Immature natural killer cell (primary cell): ENCODE results near the gene ORC4. TPM values are rescaled to one million over a fixed set of nuclear protein-coding genes. Genes with fewer than 3 reads are reported as not detected.
A peak's percentile ranks its signal among the peaks of the same experiment; 100 is the strongest.

Source experiments
- DNase-seq, 3 donors: peaks; one replicate each; pipeline ENCODE4 v3.0.0; 2022; ENCODE audit warnings: mixed read lengths in 1 of 3
- H3K27ac Mint-ChIP-seq, 6 donors: one replicate each; pipeline ENCODE4 v1.8.0; 2020; ENCODE audit warnings: mixed read lengths in 6 of 6, mild to moderate bottlenecking in 5 of 6, inconsistent platforms in 4 of 6, moderate library complexity in 3 of 6
- H3K27me3 Mint-ChIP-seq, 3 donors: one replicate each; pipeline ENCODE4 v1.8.0; 2020 to 2021; ENCODE audit warnings: low read depth in 3 of 3, mild to moderate bottlenecking in 3 of 3, mixed read lengths in 3 of 3, moderate library complexity in 3 of 3, inconsistent platforms in 1 of 3
- H3K36me3 Mint-ChIP-seq, 3 donors: one replicate each; pipeline ENCODE4 v1.8.0; 2020; ENCODE audit warnings: mixed read lengths in 3 of 3, inconsistent platforms in 2 of 3, mild to moderate bottlenecking in 2 of 3
- H3K4me1 Mint-ChIP-seq, 2 donors: one replicate each; pipeline ENCODE4 v1.8.0; 2020; ENCODE audit warnings: inconsistent platforms in 2 of 2, mild to moderate bottlenecking in 2 of 2, mixed read lengths in 2 of 2, moderate library complexity in 1 of 2
- H3K4me3 Mint-ChIP-seq, 5 donors: one replicate each; pipeline ENCODE4 v1.8.0; 2020; ENCODE audit warnings: mild to moderate bottlenecking in 5 of 5, mixed read lengths in 5 of 5, inconsistent platforms in 3 of 5, moderate library complexity in 3 of 5
- H3K9me3 Mint-ChIP-seq, 6 donors: one replicate each; pipeline ENCODE4 v1.8.0; 2020; ENCODE audit warnings: mild to moderate bottlenecking in 6 of 6, mixed read lengths in 6 of 6, inconsistent platforms in 4 of 6, moderate library complexity in 3 of 6
- polyA plus RNA-seq, 3 donors: library from polyadenylated mRNA; unstranded; fragments of 300-500 nt; fragmentation: Illumina TruSeq; gene quantifications; one replicate each; pipeline ENCODE4 v1.2.3, GENCODE V29; 2021

The ORC4 gene
- polyA plus RNA-seq, 3 donors from 2014 or later = 26.5 to 57.3 (median 52.3) TPM

DNA sequence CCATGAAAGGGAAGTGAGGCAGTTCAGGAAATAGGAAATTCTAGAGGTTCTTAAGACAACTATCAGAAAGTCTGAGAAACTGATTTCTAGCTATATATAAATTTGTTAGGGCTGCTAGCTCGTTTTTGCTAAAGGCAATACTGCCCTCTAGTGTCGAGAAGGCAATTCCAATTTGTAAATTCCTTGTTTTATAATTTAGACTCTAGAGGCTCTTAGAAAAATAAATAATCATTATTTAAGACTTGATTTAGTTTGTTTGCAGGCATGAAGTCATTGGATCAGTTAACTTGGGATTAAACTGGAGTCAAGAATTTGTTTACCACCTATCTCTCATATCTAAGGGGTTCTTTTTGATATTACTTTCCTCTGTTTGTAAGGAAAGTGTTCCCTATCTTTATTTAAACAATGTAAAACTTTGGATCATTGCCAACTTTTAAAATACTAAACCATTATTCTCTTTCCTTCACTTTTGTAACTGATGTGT, 109.5 kb downstream of the ORC4 start:
- Mint-ChIP-seq H3K27me3 (peaks cover 0 to 2% (median 0%) of the 10 kb centered on the region in 3 donors), H3K27ac (no peak overlapping the region), H3K4me3 (no peak overlapping the region), H3K36me3 (peaks cover 0 to 12% (median 7%) of the 10 kb centered on the region in 3 donors), H3K4me1 (peaks cover 0 to 13% of the 10 kb centered on the region in 2 donors), H3K9me3 (no peaks in the 10 kb centered on the region)
- peak; percentile 35 to 52 (median 50) for DNase-seq

DNA sequence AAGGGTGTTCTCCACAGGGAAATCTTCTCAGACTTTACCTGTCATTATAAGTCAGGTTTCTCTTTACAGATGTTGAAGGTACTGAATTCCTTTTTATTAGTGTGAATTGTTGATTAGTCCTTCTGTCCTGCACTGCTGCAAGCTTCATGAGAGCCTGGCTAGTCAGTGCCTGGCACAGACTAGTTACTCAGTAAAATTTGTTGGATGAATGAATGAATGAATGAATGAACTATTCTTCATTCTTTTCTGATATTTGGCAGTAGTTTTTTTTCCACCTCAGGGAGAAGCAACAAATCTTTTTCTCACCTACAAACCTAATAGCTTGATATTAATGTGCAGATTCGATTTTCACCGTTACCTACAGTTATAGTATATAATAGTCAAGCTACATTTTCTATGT, 111.4 kb downstream of the ORC4 start:
- Mint-ChIP-seq H3K4me1 (peaks cover 0 to 13% of the 10 kb centered on the region in 2 donors), H3K4me3 (no peak overlapping the region), H3K27ac (no peak overlapping the region), H3K9me3 (no peaks in the 10 kb centered on the region), H3K36me3 (peaks cover 0 to 12% (median 3%) of the 10 kb centered on the region in 3 donors), H3K27me3 (peaks cover 0 to 2% (median 0%) of the 10 kb centered on the region in 3 donors)
- DNase-seq = no peak

DNA sequence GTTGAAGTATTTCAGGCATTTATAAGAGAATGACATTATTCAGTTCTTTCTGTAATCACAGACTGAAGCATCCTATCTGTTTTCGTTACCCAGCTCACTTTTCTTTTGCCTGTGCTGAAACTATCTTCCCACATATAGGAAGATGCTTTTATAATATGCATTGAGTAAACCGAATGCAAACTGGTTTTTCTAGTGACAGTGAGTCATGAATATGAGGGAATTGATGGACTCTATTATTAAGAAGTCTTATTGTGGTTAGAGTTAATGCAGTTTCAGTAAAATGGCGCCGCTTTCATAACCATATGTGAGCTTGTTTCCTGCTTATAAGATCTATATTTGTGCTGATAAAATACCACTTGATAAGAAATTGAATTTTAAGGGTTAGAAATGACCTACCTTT, 116.5 kb downstream of the ORC4 start:
- DNase-seq = no peak
- H3K36me3 Mint-ChIP-seq = peaks cover 4 to 28% (median 13%) of the 10 kb centered on the region in 3 donors
- H3K4me1 Mint-ChIP-seq = no peaks in the 10 kb centered on the region
- no peaks in the 10 kb centered on the region for H3K9me3 Mint-ChIP-seq
- H3K27me3 Mint-ChIP-seq = peaks cover 0 to 2% (median 0%) of the 10 kb centered on the region in 3 donors
- no peak overlapping the region for H3K4me3 Mint-ChIP-seq
- no peak overlapping the region for H3K27ac Mint-ChIP-seq

DNA sequence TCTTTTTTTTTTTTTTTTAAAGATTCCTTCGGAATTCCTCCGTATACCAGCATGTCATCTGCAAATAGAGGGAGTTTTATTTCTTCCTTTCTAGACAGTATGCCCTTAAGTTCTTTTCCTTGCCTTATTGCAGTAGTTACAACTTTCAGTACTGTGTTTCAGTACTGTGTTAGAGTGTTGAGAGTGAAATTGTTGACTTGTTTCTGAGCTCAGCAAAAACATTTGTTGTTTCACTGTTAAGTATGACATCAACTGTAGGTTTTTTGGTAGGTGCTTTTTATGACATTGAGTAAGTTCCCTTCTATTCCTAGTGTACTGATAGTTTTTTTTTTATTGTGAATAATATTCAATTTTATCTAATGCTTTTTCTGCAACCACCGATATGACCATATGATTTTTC, 131.9 kb downstream of the ORC4 start:
- no peak overlapping the region for H3K4me3 Mint-ChIP-seq
- no peaks in the 10 kb centered on the region for H3K36me3 Mint-ChIP-seq
- no peak overlapping the region for H3K27ac Mint-ChIP-seq
- H3K9me3 Mint-ChIP-seq = no peaks in the 10 kb centered on the region
- DNase-seq = no peak
- H3K27me3 Mint-ChIP-seq = peaks cover 0 to 2% (median 0%) of the 10 kb centered on the region in 3 donors
- H3K4me1 Mint-ChIP-seq = peaks cover 19 to 32% of the 10 kb centered on the region in 2 donors

DNA sequence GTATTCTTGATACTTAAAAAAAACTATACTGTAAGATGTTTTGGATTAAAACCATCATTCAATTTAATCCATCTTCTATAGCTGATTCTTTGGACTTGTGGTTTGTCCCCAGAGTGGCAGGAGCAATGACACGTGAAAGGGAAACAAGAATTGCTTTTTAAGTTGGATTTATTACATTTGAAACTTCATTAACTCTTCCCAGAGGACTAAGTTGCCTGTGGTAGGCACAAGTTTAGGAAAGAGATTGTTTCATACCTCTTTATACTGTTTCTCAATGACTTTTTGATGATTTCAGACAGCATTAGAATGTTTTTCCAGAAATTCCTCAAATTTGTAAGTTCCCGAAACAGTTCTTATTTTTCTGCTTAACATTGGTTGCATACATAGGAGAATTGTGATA, 134.4 kb downstream of the ORC4 start:
- peaks cover 0 to 2% (median 0%) of the 10 kb centered on the region in 3 donors for H3K27me3 Mint-ChIP-seq
- no peak overlapping the region for H3K4me3 Mint-ChIP-seq
- no peaks in the 10 kb centered on the region for H3K9me3 Mint-ChIP-seq
- no peaks in the 10 kb centered on the region for H3K36me3 Mint-ChIP-seq
- H3K27ac Mint-ChIP-seq = no peak overlapping the region
- DNase-seq = no peak
- peaks cover 21 to 40% of the 10 kb centered on the region in 2 donors for H3K4me1 Mint-ChIP-seq

DNA sequence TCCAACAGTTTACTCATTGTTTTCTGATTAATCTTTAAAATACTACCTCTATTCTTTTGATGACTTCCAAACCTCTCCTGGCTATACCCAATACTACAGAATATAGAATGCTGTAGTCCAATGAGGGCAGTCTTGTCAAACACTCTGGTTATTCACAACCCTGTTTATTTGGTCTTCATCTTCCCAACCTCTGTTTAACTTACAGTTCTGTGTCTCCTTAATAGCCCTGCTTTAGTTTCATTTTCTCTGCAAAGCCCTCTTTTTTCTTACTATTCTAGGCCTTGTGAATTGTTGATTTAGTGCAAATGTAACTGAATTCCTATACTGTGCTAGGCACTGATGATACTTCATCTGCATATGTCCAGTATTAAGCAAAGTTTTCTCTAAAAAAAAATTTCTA, 135.7 kb downstream of the ORC4 start:
- Mint-ChIP-seq H3K27ac (peak overlapping the region in 1 of 6 donors; percentile 50), H3K4me3 (peak overlapping the region in 4 of 5 donors; percentile 2 to 60 (median 16))

DNA sequence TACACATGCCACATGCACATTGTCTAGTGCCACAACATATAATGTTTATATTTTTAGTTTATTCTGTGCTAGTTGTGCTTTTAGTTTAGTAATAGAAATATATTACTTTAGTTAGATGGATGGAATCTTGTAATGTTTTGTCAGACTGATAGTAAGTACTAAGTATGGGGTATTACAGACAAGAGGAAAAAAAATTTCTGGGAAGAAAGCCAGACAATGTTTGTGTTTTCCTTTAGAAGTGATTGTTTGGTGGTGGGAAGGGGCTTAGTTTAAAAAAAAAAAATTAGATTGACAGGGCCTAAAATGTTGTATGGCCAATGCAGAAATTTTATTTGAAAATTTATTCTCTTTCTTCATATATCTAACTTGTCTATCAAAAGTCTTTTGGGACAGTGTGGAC, 137.9 kb downstream of the ORC4 start:
- Mint-ChIP-seq H3K4me1 (peaks cover 29 to 45% of the 10 kb centered on the region in 2 donors), H3K27me3 (peaks cover 0 to 2% (median 0%) of the 10 kb centered on the region in 3 donors)
- DNase-seq = no peak

More for the DNA sequence above, 135.7 kb downstream of the ORC4 start:
- H3K27me3 Mint-ChIP-seq = peaks cover 0 to 2% (median 0%) of the 10 kb centered on the region in 3 donors
- no peaks in the 10 kb centered on the region for H3K36me3 Mint-ChIP-seq
- H3K4me1 Mint-ChIP-seq = peaks cover 26 to 43% of the 10 kb centered on the region in 2 donors
- no peaks in the 10 kb centered on the region for H3K9me3 Mint-ChIP-seq
- DNase-seq = peak in 1 of 3 donors; percentile 5

More for the DNA sequence above, 137.9 kb downstream of the ORC4 start:
- Mint-ChIP-seq H3K27ac (no peak overlapping the region), H3K36me3 (no peaks in the 10 kb centered on the region), H3K9me3 (no peaks in the 10 kb centered on the region), H3K4me3 (no peak overlapping the region)

Other genes starting within 250 kb of the ORC4 start
- 1 to 10 TPM; 6.2 to 7.3 (median 6.5) TPM for gene ACVR2A, start 175.7 kb downstream of the ORC4 start, polyA plus RNA-seq
- 10 to 100 TPM; 10.0 to 19.2 (median 14.3) TPM for gene MBD5, start 354 bp upstream of the ORC4 start, polyA plus RNA-seq